Heart right ventricle (tissue), 16 donors: ENCODE data around the gene LSAMP. TPM values are rescaled to one million over a fixed set of nuclear protein-coding genes. Genes with fewer than 3 reads are reported as not detected.

Experiments
- ATAC-seq, 8 donors: fragments of 200-7000 bp; cut with Tn5 transposase; one replicate each; pipeline ENCODE4 v1.9.1; 2020; ENCODE audit warnings: mild to moderate bottlenecking in 8 of 8, moderate library complexity in 8 of 8, moderate number of reproducible peaks in 1 of 8
- DNase-seq, 2 donors: peaks; one replicate each; pipeline ENCODE4 v3.0.0-alpha.2; 2020
- H3K27ac ChIP-seq, 10 donors: fragments of 200-600 bp; sonication (generic) in 2 of 10; one replicate each; pipeline versions ENCODE4 v1.5.0 to v1.8.0; 2020 to 2022; ENCODE audit warnings: mild to moderate bottlenecking in 3 of 10
- H3K27me3 ChIP-seq, 7 donors: fragments of 200-600 bp; one replicate each; pipeline ENCODE4 v1.8.0; 2021 to 2022; ENCODE audit warnings: mild to moderate bottlenecking in 2 of 7
- H3K36me3 ChIP-seq, 9 donors: fragments of 200-600 bp; sonication (generic) in 1 of 9; one replicate each; pipeline versions ENCODE4 v1.5.0 to v1.8.0; 2020 to 2022; ENCODE audit warnings: mild to moderate bottlenecking in 2 of 9
- H3K4me1 ChIP-seq, 9 donors: fragments of 200-600 bp; sonication (generic) in 1 of 9; one replicate each; pipeline versions ENCODE4 v1.5.0 to v1.8.0; 2020 to 2022; ENCODE audit warnings: mild to moderate bottlenecking in 4 of 9
- H3K4me3 ChIP-seq, 10 donors: fragments of 200-600 bp; sonication (generic) in 2 of 10; one replicate each; pipeline versions ENCODE4 v1.5.0 to v1.8.0; 2020 to 2022; ENCODE audit warnings: mild to moderate bottlenecking in 7 of 10, moderate library complexity in 2 of 10
- H3K9me3 ChIP-seq, 11 donors: fragments of 200-600 bp in 10 of 11; sonication (generic) in 2 of 11; one replicate each; pipeline versions ENCODE4 v1.5.0 to v1.8.0; 2013 to 2022; ENCODE audit warnings: mild to moderate bottlenecking in 2 of 11, control low read depth in 1 of 11, moderate library complexity in 1 of 11
- CTCF ChIP-seq, 9 donors: fragments of 200-600 bp; sonication (generic) in 2 of 9; IDR thresholded peaks; one replicate each; pipeline versions ENCODE4 v1.5.0 to v1.8.0; 2021 to 2022; ENCODE audit warnings: antibody characterized with exemption in 9 of 9, mild to moderate bottlenecking in 5 of 9, moderate library complexity in 1 of 9
- WGBS, 2 donors: extraction: QIAGEN DNeasy Blood & Tissue Kit; methylation state at CpG; one replicate each; pipeline ENCODE4 v1.1.7; 2013; ENCODE audit warnings: inconsistent platforms in 1 of 2; 5-methylcytosine and 5-hydroxymethylcytosine counted together
- intact Hi-C, 10 donors: fragments of 100-400 bp; cut with DNase I; formaldehyde crosslinking; loops; one replicate each; pipeline versions ENCODE4 v1.11.1 to v1.14.2; 2022
- polyA plus RNA-seq, 2 donors: library from polyadenylated mRNA; stranded (reverse); fragments of 200-250 nt; gene quantifications; one replicate each; pipeline ENCODE4 v1.2.3, GENCODE V29; 2013
- total RNA-seq, 10 donors: library from RNA; stranded (reverse); fragmentation: NEBNext Ultra II Directional in 3 of 10; extraction: Animal tissue kit (Norgen Biotek cat#: 25700) in 3 of 10; gene quantifications; one replicate each; pipeline versions ENCODE4 v1.2.1 to v1.2.4, GENCODE V29; 2021 to 2023
- donor health status: Arrhythmogenic right ventricular cardiomyopathy.
- donor health status: ischemic (EF 13 %, LVEDD 7.1; RV severe dilation, severe dysfunction).
- donor health status: healthy with polysubstance abuse.
- donor health status: DM: no; HTN: yes; CAD: no.
- donor health status: DM: no; HTN: no; CAD: no.
- donor health status: ischemic (EF 25% LVEDD 6.9; RV normal size, moderate dysfunction).
- donor health status: ischemic (EF 25% LVEDD 5.7; RV mildly dilated, moderate dysfunction).
- donor health status: healthy.
- donor health status: DM: yes; HTN: yes; CAD: no.
- donor health status: Ischemic cardiomyopathy.
- donor health status: ischemic (EF 35%, LVEDD 5.7; RV mildly dilated, moderate dysfunction).
- donor health status: nonischemic (EF 11% LVEDD 7.7; RV severe dilation, severe dysfunction).
- donor health status: DM: yes; HTN: yes; CAD: no.
- donor health status: PGD.
- donor health status: ischemic (EF 29% LVEDD 5.4; RV normal size, mild dysfunction).
- donor health status: nonischemic (EF 23%, LVEDD 6.1; RV moderate dilation, normal function).

Gene LSAMP
- total and polyA plus RNA-seq, 12 donors, result 0.51 to 9.0 (median 5.4) TPM

- Histone ChIP-seq H3K27me3 (no peaks in the 10 kb centered on the region), H3K36me3 (no peaks in the 10 kb centered on the region), H3K4me3 (no peak overlapping the region), H3K27ac (no peak overlapping the region), H3K9me3 (no peaks in the 10 kb centered on the region), H3K4me1 (peaks cover 0 to 5% (median 0%) of the 10 kb centered on the region in 9 donors)
- DNase-seq, result no peak
- no peak for ATAC-seq
- WGBS, 2 donors, result 68 to 75% methylated on average over 5 of the region's 5 CpGs
- intact Hi-C loops, result no loop called here
- no peak for TF ChIP-seq CTCF (IDR thresholded peaks at IDR 0.05)
These were observed 283.4 kb downstream of the LSAMP start for GRCh38 chr3:116161575-116162525.

- Histone ChIP-seq H3K27ac (no peak overlapping the region), H3K36me3 (no peaks in the 10 kb centered on the region), H3K9me3 (no peaks in the 10 kb centered on the region), H3K27me3 (no peaks in the 10 kb centered on the region), H3K4me1 (peaks cover 0 to 5% (median 0%) of the 10 kb centered on the region in 9 donors), H3K4me3 (no peak overlapping the region)
- no peak for TF ChIP-seq CTCF (IDR thresholded peaks at IDR 0.05)
- no peak for DNase-seq
- intact Hi-C loops, result no loop called here
- no peak for ATAC-seq
- WGBS, 2 donors, result 89 to 91% methylated on average over 1 of the region's 1 CpG
These were observed 284.7 kb downstream of the LSAMP start for GRCh38 chr3:116160594-116160993.

GRCh38 chr3:116155841-116156240, 289.4 kb downstream of the LSAMP start:
- Histone ChIP-seq H3K27me3 (no peaks in the 10 kb centered on the region), H3K4me3 (no peak overlapping the region), H3K27ac (no peak overlapping the region), H3K36me3 (no peaks in the 10 kb centered on the region), H3K4me1 (no peaks in the 10 kb centered on the region), H3K9me3 (no peaks in the 10 kb centered on the region)
- no peak for DNase-seq
- intact Hi-C loops, result no loop called here
- WGBS, 2 donors, result 79 to 81% methylated on average over 1 of the region's 1 CpG
- TF ChIP-seq CTCF (IDR thresholded peaks at IDR 0.05), result no peak
- no peak for ATAC-seq

- ATAC-seq, result no peak
- no peak for DNase-seq
- intact Hi-C loops, result loop anchor here in 1 of 10 donors (5.0 kb wide), 1 partner anchor 603 kb away; no protein-coding TSS in a partner anchor
- Histone ChIP-seq H3K4me3 (no peak overlapping the region), H3K27me3 (no peaks in the 10 kb centered on the region), H3K27ac (no peak overlapping the region), H3K36me3 (no peaks in the 10 kb centered on the region), H3K9me3 (no peaks in the 10 kb centered on the region), H3K4me1 (no peaks in the 10 kb centered on the region)
- WGBS, 2 donors, result 66 to 77% methylated on average over 2 of the region's 2 CpGs
- no peak for TF ChIP-seq CTCF (IDR thresholded peaks at IDR 0.05)
These were observed 290.9 kb downstream of the LSAMP start for GRCh38 chr3:116154389-116154788.
